IMR-90 (cell line): ENCODE measurements around the gene SRBD1. TPM values are rescaled to one million over a fixed set of nuclear protein-coding genes. Genes with fewer than 3 reads are reported as not detected.

Experiments
- ATAC-seq: fragments of 200-7000 bp; cut with Tn5 transposase; 2 replicates; pipeline ENCODE4 v1.9.1; 2020; ENCODE audit warnings: low read depth, mild to moderate bottlenecking, moderate library complexity
- BruUV-seq: library from RNA; stranded (reverse); fragments of 400-500 nt; replicated peaks from 2 replicates; lab custom pipeline; 2021; lab: Mats Ljungman, UMichigan
- CTCF ChIA-PET: fragments of 300-600 bp; formaldehyde crosslinking; extraction: SDS; loops from one replicate; lab custom pipeline; 2021; ENCODE audit warnings: antibody characterized with exemption; lab: Yijun Ruan, JAX
- POLR2A ChIA-PET: fragments of 300-600 bp; sonication (Branson Sonifier 250); formaldehyde crosslinking; loops from one replicate; lab custom pipeline; 2022; ENCODE audit warnings: antibody characterized with exemption; ENCODE audit not compliant: unreplicated experiment; lab: Charles Lee
- DNase-seq: peaks from one replicate; pipeline ENCODE4 v3.0.0; 2013
- H2AFZ ChIP-seq: replicated peaks from 2 replicates; pipeline ENCODE3; 2013; ENCODE audit warnings: low read length, mild to moderate bottlenecking; ENCODE audit not compliant: poor library complexity
- H2AK5ac ChIP-seq: 2 replicates; pipeline ENCODE4 v1.6.1; 2013; ENCODE audit warnings: low read depth, low read length, inconsistent platforms
- H2AK9ac ChIP-seq: replicated peaks from 2 replicates; pipeline ENCODE3; 2013; ENCODE audit warnings: mild to moderate bottlenecking, low read depth, low read length, moderate library complexity; ENCODE audit not compliant: poor library complexity
- H2BK120ac ChIP-seq: 2 replicates; pipeline ENCODE4 v1.6.1; 2013; ENCODE audit warnings: low read depth, low read length, inconsistent platforms
- H2BK15ac ChIP-seq: 3 replicates; pipeline ENCODE4 v1.6.1; 2013; ENCODE audit warnings: low read depth, low read length, inconsistent platforms
- H2BK20ac ChIP-seq: 2 replicates; pipeline ENCODE4 v1.6.1; 2013; ENCODE audit warnings: low read depth, mild to moderate bottlenecking, inconsistent platforms, low read length, moderate library complexity
- H2BK5ac ChIP-seq: 2 replicates; pipeline ENCODE4 v1.6.1; 2013; ENCODE audit warnings: mild to moderate bottlenecking, low read depth, low read length, inconsistent platforms; ENCODE audit not compliant: poor library complexity, severe bottlenecking
- H3K14ac ChIP-seq: replicated peaks from 2 replicates; pipeline ENCODE4 v1.6.1; 2013; ENCODE audit warnings: low read depth, low read length, inconsistent platforms
- H3K18ac ChIP-seq: 2 replicates; pipeline ENCODE4 v1.6.1; 2013; ENCODE audit warnings: low read depth, low read length, control low read depth
- H3K23ac ChIP-seq: 2 replicates; pipeline ENCODE4 v1.6.1; 2013; ENCODE audit warnings: low read depth, low read length, inconsistent platforms
- H3K27ac ChIP-seq: 2 replicates; pipeline ENCODE4 v1.5.1; 2013; ENCODE audit warnings: mild to moderate bottlenecking, control low read depth, low read length; ENCODE audit not compliant: insufficient read depth
- H3K27me3 ChIP-seq: 2 replicates; pipeline ENCODE4 v1.6.1; 2013; ENCODE audit warnings: low read length; ENCODE audit not compliant: control insufficient read depth, insufficient read depth
- H3K36me3 ChIP-seq: 2 replicates; pipeline ENCODE4 v1.6.1; 2013; ENCODE audit warnings: low read length, mixed read lengths; ENCODE audit not compliant: control insufficient read depth, insufficient read depth
- H3K4ac ChIP-seq: 2 replicates; pipeline ENCODE4 v1.6.1; 2013; ENCODE audit warnings: low read depth, low read length, inconsistent platforms
- H3K4me1 ChIP-seq: 2 replicates; pipeline ENCODE4 v1.6.1; 2013; ENCODE audit warnings: low read length, mixed read lengths; ENCODE audit not compliant: control insufficient read depth, insufficient read depth
- H3K4me2 ChIP-seq: 2 replicates; pipeline ENCODE4 v1.6.1; 2013; ENCODE audit warnings: low read depth, mild to moderate bottlenecking, control low read depth, low read length, moderate library complexity
- H3K4me3 ChIP-seq: 2 replicates; pipeline ENCODE4 v1.5.1; 2013; ENCODE audit warnings: low read depth, mild to moderate bottlenecking, control low read depth, low read length, moderate library complexity; ENCODE audit not compliant: insufficient read depth
- H3K56ac ChIP-seq: 2 replicates; pipeline ENCODE4 v1.6.1; 2013; ENCODE audit warnings: low read length, inconsistent platforms; ENCODE audit not compliant: insufficient read depth; ENCODE audit errors: extremely low read depth
- H3K79me1 ChIP-seq, 2 experiments: 2 replicates each; pipeline ENCODE4 v1.6.1; 2013; ENCODE audit warnings: low read length in 2 of 2, inconsistent platforms in 1 of 2, low read depth in 1 of 2
- H3K9ac ChIP-seq: 2 replicates; pipeline ENCODE4 v1.6.1; 2013; ENCODE audit warnings: low read depth, low read length, control low read depth
- H3K9me1 ChIP-seq: 2 replicates; pipeline ENCODE4 v1.6.1; 2013; ENCODE audit warnings: low read length, inconsistent platforms; ENCODE audit not compliant: insufficient read depth
- H3K9me3 ChIP-seq: 2 replicates; pipeline ENCODE4 v1.6.1; 2013; ENCODE audit warnings: low read length; ENCODE audit not compliant: control insufficient read depth, insufficient read depth
- H4K20me1 ChIP-seq: 2 replicates; pipeline ENCODE4 v1.6.1; 2013; ENCODE audit warnings: low read length, inconsistent platforms; ENCODE audit not compliant: insufficient read depth
- H4K5ac ChIP-seq: 2 replicates; pipeline ENCODE4 v1.6.1; 2013; ENCODE audit warnings: mild to moderate bottlenecking, low read depth, low read length, control low read depth
- H4K8ac ChIP-seq, 2 experiments: 2 replicates each; pipeline ENCODE4 v1.6.1; 2013; ENCODE audit warnings: low read depth in 2 of 2, low read length in 2 of 2, control low read depth in 1 of 2, inconsistent platforms in 1 of 2
- H4K91ac ChIP-seq: 2 replicates; pipeline ENCODE4 v1.6.1; 2013; ENCODE audit warnings: low read depth, low read length, inconsistent platforms; ENCODE audit not compliant: insufficient read depth
- CEBPB ChIP-seq: IDR thresholded peaks from 2 replicates; pipeline ENCODE4 v1.6.1; 2012; ENCODE audit warnings: low read depth, low read length, improper control_type of control experiment
- MAFK ChIP-seq: IDR thresholded peaks from 2 replicates; pipeline ENCODE4 v1.6.1; 2012; ENCODE audit warnings: low read depth, low read length, improper control_type of control experiment
- MXI1 ChIP-seq: IDR thresholded peaks from 2 replicates; pipeline ENCODE4 v1.6.1; 2012; ENCODE audit warnings: low read depth, mild to moderate bottlenecking, low read length, moderate library complexity, borderline replicate concordance
- NFE2L2 ChIP-seq: fragments of 150-350 bp; IDR thresholded peaks from 2 replicates; pipeline ENCODE4 v1.6.1; 2016; ENCODE audit warnings: low read depth, mild to moderate bottlenecking, low read length
- RCOR1 ChIP-seq: IDR thresholded peaks from 2 replicates; pipeline ENCODE4 v1.6.1; 2012; ENCODE audit warnings: mild to moderate bottlenecking, low read length, improper control_type of control experiment; ENCODE audit not compliant: insufficient replicate concordance
- SMC3 ChIP-seq: fragments of 150-350 bp; IDR thresholded peaks from 2 replicates; pipeline ENCODE4 v1.6.1; 2016; ENCODE audit warnings: low read depth, mild to moderate bottlenecking, antibody characterized with exemption, low read length, moderate library complexity
- WGBS, 2 experiments: methylation state at CpG; one replicate each; pipeline versions ENCODE4 v1.1.5 to v1.1.7; 2013; ENCODE audit warnings: missing lambda C conversion rate in 2 of 2; ENCODE audit not compliant: insufficient read length in 1 of 2; ENCODE audit errors: extremely low coverage in 2 of 2; 5-methylcytosine and 5-hydroxymethylcytosine counted together
- dilution Hi-C: fragments of 300-500 bp; cut with HindIII; formaldehyde crosslinking; loops from one replicate; pipeline ENCODE4 v1.14.3; 2018; ENCODE audit warnings: low sequenced_read_pairs; ENCODE audit not compliant: unreplicated experiment
- in situ Hi-C: fragments of 300-500 bp; cut with MboI; formaldehyde crosslinking; loops from 3 replicates; pipeline ENCODE4 v1.14.3; 2019; ENCODE audit warnings: low sequenced_read_pairs, inconsistent platforms, mixed read lengths
- intact Hi-C: fragments of 100-400 bp; cut with micrococcal nuclease; formaldehyde crosslinking; loops from 2 replicates; pipeline ENCODE4 v1.10.0; 2022
- polyA plus RNA-seq, 3 experiments: library from polyadenylated mRNA; depleted of rRNA; stranded (reverse); fragments of >200 nt; gene quantifications; 2 replicates each; pipeline ENCODE4 v1.2.3, GENCODE V29; 2012; ENCODE audit warnings: low replicate concordance in 1 of 3
- total RNA-seq: library from RNA; depleted of rRNA; stranded (reverse); fragments of >200 nt; gene quantifications from 2 replicates; pipeline ENCODE4 v1.2.3, GENCODE V29; 2012

SRBD1 gene
- total and polyA plus RNA-seq, 2 of the 4 experiments (the other 2 are of a cell fraction): 3.5 to 14.7 TPM

- no peaks in the 10 kb centered on the region for H3K36me3 ChIP-seq
- no peak overlapping the region for H3K4ac ChIP-seq
- no peak overlapping the region for H3K27ac ChIP-seq
- no peak overlapping the region for H3K4me3 ChIP-seq
- no peaks in the 10 kb centered on the region for H4K20me1 ChIP-seq
- H3K4me2 ChIP-seq: no peak overlapping the region
- WGBS, 2 experiments: no CpG with 5 or more reads among the region's 8 CpGs
- no peak for ATAC-seq
- H2BK120ac ChIP-seq: no peak overlapping the region
- no peak overlapping the region for H4K8ac ChIP-seq
- no peak overlapping the region for H3K23ac ChIP-seq
- ChIA-PET POLR2A (no interaction called here), CTCF (interaction anchor here (1.0 kb wide), 1 partner anchor 388 kb away, joined by 4 read pairs; no protein-coding TSS in a partner anchor)
- no peak overlapping the region for H4K91ac ChIP-seq
- no peak overlapping the region for H2AK9ac ChIP-seq
- in situ Hi-C loops: loop anchor here (25.0 kb wide), 1 partner anchor 686 kb away; no protein-coding TSS in a partner anchor
- H3K56ac ChIP-seq: no peak overlapping the region
- H2BK15ac ChIP-seq: no peak overlapping the region
- no peak overlapping the region for H3K18ac ChIP-seq
- TF ChIP-seq CEBPB: no peak
- no peak for TF ChIP-seq MXI1
- no peak for TF ChIP-seq RCOR1
- no peak for TF ChIP-seq SMC3
- no peak for TF ChIP-seq NFE2L2
- TF ChIP-seq MAFK: no peak
- no peak overlapping the region for H3K14ac ChIP-seq
- H2AFZ ChIP-seq: no peak overlapping the region
- peaks cover 2% of the 10 kb centered on the region; the same call in 1 of the 2 replicates for H3K4me1 ChIP-seq
- intact Hi-C loops: no loop called here
- peaks cover 68% of the 10 kb centered on the region for H3K27me3 ChIP-seq
- 0 out of 2 replicates have a peak, but pooled peaks cover 2% of the 10 kb centered on the region for H3K9me3 ChIP-seq
- no peaks in the 10 kb centered on the region for H3K9me1 ChIP-seq
- no peak overlapping the region for H2BK5ac ChIP-seq
- BruUV-seq: no TSS peak
- H2AK5ac ChIP-seq: no peak overlapping the region
- H3K9ac ChIP-seq: no peak overlapping the region
- dilution Hi-C loops: loop anchor here (25.0 kb wide), 1 partner anchor 311 kb away; no protein-coding TSS in a partner anchor
- H2BK20ac ChIP-seq: no peak overlapping the region
- DNase-seq: no peak
- no peaks in the 10 kb centered on the region for H3K79me1 ChIP-seq
- H4K5ac ChIP-seq: no peak overlapping the region
These were observed 15.5 kb upstream of the SRBD1 start for GRCh38 chr2:45626387-45627221.
